SH-SY5Y (cell line): Measurements from ENCODE around the gene TTI1.

Experiments
- GATA2 ChIP-seq: IDR thresholded peaks from 2 replicates; pipeline ENCODE4 v1.6.1; 2011; ENCODE audit warnings: mild to moderate bottlenecking, low read depth, low read length
- GATA3 ChIP-seq: IDR thresholded peaks from 2 replicates; pipeline ENCODE4 v1.6.1; 2011; ENCODE audit warnings: low read depth, mild to moderate bottlenecking, low read length, moderate library complexity

TTI1 gene

GRCh38 chr20:37991157-37991866 is 41.9 kb downstream of the TTI1 start:
- TF ChIP-seq GATA2, result no peak
- TF ChIP-seq GATA3, result no peak

- peak; percentile 76 for TF ChIP-seq GATA3
- TF ChIP-seq GATA2, result peak; percentile 92
Measured at GRCh38 chr20:37990571-37991151, 42.6 kb downstream of the TTI1 start.

DNA sequence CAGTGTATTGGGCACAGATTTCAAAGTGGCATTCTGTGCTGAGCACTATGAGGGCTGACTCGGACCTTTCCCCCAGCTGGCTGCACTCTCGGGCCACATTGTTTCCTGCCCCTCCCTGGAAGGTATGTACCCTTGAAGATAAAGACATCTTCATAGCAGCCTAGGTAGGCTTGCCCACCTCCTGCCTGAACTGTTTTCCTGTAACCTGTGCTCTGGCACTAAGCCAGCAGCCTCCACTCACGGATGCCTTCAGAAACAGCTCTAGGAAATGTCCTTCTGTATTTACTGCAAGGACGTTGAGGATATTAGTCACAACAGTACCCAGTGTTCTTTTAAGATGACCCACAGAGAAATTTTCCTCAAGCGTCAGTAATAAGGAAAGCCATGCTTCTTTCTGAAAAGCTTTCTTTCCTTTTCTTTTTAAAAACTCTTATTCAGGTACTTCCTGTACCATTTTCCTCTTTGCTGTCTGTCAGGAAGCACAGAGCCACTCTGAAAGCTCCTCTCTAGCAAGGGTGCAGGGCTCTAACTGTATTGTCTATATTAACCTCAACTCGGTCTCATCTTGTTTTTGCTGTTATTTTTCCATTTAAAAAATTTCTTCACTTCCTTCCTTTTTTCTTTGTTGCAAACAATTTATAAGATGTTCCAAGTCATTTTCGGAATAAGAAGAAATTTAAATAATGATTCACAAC is 43.5 kb downstream of the TTI1 start:
- TF ChIP-seq GATA3, result no peak

DNA sequence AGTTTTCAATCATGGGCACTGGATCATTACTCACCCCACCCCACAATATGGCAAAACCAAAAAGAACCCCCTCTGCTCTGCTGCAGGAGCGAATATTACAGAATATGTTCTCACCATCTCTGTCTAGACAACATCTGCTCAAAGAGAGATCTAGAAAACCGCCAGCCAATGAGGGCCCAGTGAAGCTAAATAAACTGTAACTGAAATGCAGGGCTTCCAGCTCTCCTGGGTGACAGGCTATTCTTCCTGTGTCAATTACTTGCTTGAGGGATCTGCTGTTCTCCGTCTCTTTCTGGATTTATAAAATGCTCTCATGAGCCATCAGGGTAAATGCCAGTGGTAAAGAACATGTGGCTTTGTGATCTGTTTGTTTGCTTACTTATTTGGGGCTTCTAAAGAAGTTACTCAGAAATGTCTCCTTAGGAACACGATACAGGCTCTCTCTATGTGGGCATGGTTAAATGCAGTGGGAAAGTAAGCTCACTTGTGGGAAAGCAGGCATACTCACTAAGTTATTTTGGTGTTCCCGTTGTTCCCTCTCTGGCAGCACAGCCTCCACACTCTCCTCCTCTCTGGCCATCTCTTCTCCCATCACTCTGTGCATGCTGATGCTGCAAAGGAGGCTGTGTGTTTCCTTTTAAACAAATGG is 44.8 kb downstream of the TTI1 start:
- TF ChIP-seq GATA3 (no peak), GATA2 (no peak)

- TF ChIP-seq GATA2, result peak; percentile 97
- TF ChIP-seq GATA3, result peak; percentile 89
Measured at GRCh38 chr20:37987602-37988290, 45.5 kb downstream of the TTI1 start.

GRCh38 chr20:37986873-37987601 is 46.2 kb downstream of the TTI1 start:
- TF ChIP-seq GATA2, result no peak; the same call in 1 of the 2 replicates
- TF ChIP-seq GATA3, result peak; percentile 97; the same call in 1 of the 2 replicates

DNA sequence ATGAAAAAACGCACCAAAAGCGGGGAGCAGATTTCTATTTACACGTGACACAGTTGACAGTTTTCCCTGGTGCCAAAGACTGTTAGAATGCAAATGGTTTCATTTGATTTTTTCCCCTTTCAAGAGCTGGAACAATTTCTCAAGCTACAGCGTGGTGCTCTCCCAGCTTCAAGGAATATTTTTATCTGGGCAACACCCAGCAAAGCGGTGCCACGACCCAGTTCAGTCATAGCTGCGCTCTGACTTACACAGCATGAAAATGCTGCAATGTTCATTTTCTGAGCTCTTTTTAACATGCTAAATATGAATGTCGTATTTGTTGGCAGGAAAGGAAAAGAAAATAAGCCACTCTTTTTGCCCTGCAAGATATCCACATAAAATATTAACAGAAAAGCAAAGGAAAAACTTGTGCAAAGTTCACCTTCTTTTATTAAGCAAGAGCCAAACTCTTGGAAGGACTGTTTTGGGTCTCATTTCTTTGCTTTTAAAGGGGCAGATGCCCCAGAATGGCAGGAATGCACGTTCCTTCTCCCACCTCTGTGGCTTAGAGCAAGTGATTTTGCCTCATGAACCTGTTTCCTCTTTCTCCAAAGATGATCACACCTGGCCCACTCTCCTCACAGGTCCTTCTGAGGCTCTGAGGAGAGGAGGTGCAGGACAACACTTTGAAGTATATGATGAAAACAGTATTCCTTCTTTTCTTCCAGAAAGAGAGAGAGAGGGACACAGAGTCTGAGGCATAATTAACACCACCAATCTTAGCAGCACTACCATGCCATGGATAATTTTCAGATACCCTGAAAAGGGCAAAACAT is 47.0 kb downstream of the TTI1 start:
- TF ChIP-seq GATA2 (no peak), GATA3 (no peak)

DNA sequence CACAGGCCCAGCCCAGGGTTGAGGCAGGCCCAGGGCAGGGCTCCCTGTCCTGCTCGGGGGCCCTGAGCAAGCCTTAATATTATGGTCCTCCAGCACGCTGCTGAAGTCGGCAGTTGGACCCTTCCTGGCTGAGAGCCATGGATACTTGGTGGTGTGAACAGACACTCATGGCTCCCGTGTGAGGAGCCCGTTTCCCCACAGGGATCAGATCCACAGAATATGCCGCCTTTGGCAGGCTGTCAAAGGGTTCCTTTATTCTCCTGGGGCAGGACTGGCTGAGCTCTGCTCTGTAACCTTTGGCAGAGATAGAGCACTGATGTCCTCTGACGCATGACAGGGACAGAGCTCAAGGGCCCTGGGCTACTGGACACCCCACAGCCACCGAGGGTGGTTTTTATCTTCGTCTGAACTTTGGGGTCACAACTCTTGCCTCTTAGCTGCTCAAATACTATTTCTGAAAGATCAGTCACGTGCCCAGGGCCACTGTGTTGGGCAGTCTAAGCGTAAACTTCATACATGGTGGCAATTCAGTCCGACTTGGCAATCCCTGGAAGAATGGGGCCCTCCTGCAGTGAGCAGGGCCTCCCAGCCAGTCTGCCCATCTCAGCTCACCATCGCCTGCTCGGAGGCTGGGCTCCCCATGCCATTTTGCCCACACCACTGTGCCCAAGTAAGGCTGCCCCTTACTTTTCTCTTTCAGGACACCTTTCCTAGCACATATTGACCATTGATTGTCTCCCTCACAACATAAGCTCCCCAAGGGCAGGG is 49.1 kb downstream of the TTI1 start:
- TF ChIP-seq GATA3, result no peak
- TF ChIP-seq GATA2, result no peak

GRCh38 chr20:37983286-37983685 is 50.0 kb downstream of the TTI1 start:
- TF ChIP-seq GATA3, result no peak
- TF ChIP-seq GATA2, result no peak

DNA sequence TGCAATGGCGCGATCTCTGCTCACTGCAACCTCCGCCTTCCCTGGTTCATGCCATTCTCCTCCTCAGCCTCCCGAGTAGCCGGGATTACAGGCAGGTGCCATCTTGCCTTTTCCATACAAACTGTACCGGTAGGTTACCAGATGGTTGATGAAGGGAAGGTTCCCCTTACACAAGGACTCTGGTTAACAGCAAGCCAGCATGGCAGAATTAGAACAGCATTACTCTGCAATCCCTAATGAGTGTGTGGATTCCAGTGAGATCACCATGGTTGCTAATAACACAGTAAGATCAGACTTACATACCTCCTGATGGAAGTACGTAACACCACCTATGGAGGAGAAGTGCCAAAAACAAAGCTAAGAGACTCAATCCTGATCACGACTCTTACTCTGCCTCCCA is 51.7 kb downstream of the TTI1 start:
- TF ChIP-seq GATA2 (no peak), GATA3 (no peak)

GRCh38 chr20:37980876-37981275 is 52.4 kb downstream of the TTI1 start:
- TF ChIP-seq GATA2, result no peak
- TF ChIP-seq GATA3, result no peak

DNA sequence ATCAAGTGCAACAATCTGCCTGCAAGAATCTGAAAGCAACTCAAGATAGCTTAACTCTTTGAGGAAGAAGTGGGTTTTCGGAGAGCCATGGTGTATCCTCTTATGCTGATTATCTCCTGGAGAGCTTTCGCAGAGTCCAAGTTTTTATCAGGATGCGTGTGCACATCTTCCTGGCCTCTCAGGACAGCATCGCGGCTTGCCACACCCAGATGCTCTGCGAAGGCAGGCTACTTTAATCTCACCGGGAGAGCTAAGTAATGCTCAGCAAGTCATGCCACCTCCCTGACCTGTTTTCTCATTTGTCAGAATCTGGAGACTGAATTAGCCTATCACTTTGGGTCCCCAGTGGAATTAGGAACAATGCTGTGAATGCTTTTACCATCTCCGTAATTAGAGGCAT is 52.9 kb downstream of the TTI1 start:
- no peak for TF ChIP-seq GATA2
- no peak for TF ChIP-seq GATA3
